Epithelial cell of esophagus (primary cell): ENCODE data around the gene VSTM5.

Source experiments
- DNase-seq: peaks from one replicate; pipeline ENCODE4 v3.0.0; 2010; ENCODE audit warnings: low read depth
- H3K4me3 ChIP-seq: 2 replicates; pipeline ENCODE4 v1.5.1; 2011; ENCODE audit warnings: mild to moderate bottlenecking, low read length, control low read depth
- TF ChIP-seq, protein P1 (sequence below): IDR thresholded peaks from 2 replicates; pipeline ENCODE4 v1.5.1; 2011; ENCODE audit warnings: low read depth, mild to moderate bottlenecking, low read length, control low read depth, inconsistent platforms; ENCODE audit not compliant: insufficient read depth; ENCODE audit errors: missing control alignments

VSTM5 gene

DNA sequence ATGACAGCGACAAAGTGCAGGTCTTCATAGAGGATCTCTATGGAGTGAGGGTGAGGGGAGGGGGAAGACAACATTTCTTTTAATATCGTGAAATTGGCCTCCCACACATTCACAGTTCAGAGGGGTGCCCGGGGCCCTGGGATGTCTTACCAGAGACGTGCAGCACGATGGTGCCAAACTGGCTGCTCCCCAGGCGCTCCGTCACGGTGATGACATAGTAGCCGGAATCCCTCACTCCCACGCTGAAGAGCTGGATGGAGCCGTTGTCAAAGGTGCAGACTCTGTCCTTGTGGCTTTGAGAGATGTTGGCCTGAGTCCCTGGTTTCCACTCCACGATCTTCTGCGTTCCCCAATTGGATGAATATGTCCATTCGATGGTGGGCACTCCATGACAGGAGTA lies 29.6 kb downstream of the VSTM5 start:
- H3K4me3 ChIP-seq = no peak overlapping the region
- TF ChIP-seq, protein P1, sequence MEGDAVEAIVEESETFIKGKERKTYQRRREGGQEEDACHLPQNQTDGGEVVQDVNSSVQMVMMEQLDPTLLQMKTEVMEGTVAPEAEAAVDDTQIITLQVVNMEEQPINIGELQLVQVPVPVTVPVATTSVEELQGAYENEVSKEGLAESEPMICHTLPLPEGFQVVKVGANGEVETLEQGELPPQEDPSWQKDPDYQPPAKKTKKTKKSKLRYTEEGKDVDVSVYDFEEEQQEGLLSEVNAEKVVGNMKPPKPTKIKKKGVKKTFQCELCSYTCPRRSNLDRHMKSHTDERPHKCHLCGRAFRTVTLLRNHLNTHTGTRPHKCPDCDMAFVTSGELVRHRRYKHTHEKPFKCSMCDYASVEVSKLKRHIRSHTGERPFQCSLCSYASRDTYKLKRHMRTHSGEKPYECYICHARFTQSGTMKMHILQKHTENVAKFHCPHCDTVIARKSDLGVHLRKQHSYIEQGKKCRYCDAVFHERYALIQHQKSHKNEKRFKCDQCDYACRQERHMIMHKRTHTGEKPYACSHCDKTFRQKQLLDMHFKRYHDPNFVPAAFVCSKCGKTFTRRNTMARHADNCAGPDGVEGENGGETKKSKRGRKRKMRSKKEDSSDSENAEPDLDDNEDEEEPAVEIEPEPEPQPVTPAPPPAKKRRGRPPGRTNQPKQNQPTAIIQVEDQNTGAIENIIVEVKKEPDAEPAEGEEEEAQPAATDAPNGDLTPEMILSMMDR = no peak
- no peak for DNase-seq

DNA sequence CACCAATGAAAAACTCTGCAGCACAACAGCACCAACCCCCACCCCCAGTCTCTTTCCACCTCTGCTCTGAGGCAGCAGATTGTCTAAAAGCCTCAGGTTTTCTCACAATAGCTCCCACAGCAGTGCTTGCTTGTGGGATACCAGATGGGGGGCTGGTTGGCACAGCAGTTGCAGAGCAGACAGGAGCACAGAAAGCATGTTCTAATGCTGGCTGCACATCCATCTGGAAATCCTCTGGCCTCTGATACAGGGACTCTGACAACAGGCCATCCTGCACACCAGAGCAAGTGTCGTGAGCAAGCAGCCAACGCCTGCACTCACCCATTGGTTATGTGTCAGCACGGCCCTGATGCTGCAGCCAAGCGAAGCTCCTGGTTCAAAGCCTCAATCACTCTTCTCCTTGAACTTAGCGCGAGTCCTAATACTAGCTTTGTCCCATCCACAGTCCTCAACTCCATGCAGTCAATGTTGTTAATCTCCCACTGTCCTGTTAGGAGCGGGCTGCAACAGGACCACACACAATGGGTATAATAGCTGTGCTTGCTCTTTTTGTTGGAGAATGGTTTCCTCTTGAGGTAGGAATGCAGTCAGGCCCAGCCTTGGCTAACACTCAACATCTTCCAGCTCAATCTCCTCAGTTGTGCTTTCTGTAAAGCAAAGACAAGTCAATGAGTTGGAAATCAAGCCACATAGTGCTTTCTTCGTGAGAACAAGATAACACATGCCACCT lies 30.3 kb downstream of the VSTM5 start:
- no peak overlapping the region for H3K4me3 ChIP-seq
- TF ChIP-seq, protein P1 = no peak
- DNase-seq = no peak

DNA sequence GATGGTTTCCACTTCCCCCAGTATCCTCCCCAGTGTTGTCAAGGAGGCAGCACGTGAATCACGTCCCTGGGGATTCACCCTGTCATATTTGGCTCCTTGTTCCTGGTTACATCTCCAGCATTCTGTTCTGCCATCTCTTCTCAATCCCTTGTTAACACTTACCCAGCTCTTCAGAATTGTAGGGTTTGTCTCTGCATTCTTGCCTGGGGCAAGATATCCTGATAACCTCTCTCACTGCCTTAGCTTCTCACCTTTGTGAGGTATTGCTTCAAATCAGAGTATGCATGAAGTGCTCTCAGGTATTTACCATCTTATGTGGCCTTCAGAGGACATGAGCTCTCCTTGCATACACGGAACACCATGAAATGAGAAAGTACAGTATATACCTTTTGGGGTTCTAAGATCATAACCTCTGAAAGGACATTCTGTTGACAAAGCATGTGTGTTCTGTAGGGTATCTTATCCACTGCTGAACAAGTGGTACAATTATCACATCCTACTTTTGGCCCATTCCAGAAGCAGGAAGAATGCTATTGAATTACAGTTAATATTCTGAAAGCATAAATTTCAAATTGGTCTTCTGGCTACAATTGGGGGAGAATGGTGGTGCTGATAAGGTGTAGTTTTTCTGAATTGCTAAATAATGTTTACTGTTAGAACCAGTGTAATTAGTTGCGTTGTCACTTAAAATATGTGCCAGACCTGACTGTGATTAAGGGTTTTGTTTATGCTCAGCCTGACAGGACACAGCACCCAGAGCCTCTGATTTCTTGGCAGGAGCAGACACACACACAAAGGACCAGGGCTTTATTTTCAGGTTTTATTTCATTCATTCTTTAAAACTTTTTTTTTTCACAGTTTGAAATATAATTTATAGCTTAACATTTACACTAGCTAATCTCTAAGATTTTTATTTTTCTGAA lies 32.7 kb downstream of the VSTM5 start:
- no peak overlapping the region for H3K4me3 ChIP-seq
- no peak for DNase-seq
- TF ChIP-seq, protein P1 = no peak

DNA sequence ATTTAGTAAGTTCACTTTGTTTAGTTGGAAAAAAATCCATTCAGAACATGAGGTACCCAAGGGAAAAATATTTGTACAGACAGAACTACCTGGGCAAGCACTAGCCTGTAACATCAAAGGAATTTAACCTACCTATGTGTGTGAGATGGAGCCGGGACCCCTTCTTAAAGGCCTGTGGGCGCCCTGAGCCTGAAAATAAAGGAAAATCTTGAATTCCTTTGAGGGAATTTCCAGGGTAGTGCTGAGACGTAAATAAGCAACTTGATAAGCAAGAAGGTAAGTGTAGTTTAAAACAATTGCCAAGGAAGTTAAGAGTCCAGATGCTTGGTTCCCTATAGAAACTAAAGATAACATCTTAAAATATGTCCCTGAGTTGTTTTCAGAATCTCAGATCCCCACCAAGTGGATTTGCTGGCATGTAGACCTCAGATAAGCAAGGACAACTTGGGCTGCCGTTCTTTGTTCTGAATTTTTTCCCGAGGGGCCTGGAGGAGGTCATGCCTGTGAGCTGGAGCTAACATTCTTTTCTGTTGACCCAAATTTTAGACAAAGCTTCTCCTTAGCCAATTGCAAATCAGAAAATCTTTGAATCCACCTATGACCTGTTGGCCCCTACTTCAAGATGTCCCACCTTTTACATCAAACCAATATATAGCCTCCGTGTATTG lies 35.3 kb downstream of the VSTM5 start:
- no peak for DNase-seq
- TF ChIP-seq, protein P1 = no peak
- no peak overlapping the region for H3K4me3 ChIP-seq

DNA sequence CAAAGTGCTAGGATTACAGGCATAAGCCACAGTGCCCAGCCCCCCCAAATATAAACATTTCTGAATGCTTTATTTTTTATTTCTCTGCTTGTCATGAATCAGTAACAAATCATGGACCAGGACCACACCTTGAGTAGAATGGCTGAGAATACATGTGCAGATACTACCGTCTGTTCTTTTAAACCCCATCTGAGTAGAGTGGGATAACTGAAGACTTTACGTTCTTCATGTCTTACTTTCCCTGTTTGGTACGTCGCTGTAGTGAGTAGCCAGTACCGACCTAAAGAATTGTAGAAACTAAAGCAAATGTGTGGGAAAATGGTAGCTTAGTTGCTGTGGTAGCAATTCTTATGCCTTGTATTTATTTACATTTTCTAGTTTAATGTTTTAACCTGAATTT lies 36.4 kb downstream of the VSTM5 start:
- DNase-seq = no peak
- H3K4me3 ChIP-seq = no peak overlapping the region
- TF ChIP-seq, protein P1 = no peak

DNA sequence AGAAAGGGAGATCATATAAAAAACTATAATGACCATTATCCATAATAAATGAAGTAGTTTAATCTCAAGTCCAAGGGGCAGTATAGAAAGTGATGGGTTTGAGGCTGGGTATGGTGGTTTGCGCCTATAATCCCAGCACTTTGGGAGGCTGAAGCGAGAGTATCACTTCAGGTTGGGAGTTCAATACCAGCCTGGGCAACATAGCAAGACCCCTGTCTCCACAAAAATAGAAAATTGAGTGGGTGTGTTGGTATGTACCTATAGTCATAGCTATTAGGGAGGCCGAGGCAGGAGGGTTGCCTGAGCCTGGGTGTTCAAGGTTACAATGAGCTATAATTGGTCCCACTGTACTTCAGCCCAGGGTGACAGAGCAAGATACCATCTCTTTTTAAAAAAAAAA lies 42.4 kb downstream of the VSTM5 start:
- TF ChIP-seq, protein P1 = no peak
- no peak for DNase-seq
- H3K4me3 ChIP-seq = no peak overlapping the region
